Stimulated activated CD4-positive, alpha-beta T cell treated with anti-CD3 and anti-CD28 coated beads, Interleukin-1b, Interleukin-23, amount 100 ng/mL, for 1 hour (primary cell): ENCODE measurements around the gene OTOL1.

Experiments
- DNase-seq, 2 donors: peaks; one replicate each; pipeline ENCODE4 v3.0.0-alpha.2; 2020; ENCODE audit warnings: low read depth in 2 of 2

OTOL1 gene

DNA sequence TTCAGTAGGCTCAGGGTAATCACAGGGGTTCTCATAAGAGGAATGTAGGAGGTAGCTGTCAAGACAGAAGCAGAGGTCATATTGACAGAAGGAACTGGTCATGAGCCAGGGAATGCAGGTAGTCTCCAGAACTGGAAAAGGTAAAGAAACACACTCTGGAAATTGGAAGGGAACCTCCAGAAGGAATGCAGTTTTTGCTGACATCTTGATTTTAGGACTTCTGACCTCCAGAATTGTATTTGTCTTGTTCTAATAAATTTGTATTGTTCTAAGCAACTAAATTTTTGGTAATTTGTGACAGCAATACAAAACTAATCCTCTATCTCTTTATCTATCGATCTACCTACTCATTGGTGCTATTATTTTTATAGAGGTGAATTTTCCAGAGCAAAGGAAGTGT is 49.2 kb downstream of the OTOL1 start:
- no peak for DNase-seq

DNA sequence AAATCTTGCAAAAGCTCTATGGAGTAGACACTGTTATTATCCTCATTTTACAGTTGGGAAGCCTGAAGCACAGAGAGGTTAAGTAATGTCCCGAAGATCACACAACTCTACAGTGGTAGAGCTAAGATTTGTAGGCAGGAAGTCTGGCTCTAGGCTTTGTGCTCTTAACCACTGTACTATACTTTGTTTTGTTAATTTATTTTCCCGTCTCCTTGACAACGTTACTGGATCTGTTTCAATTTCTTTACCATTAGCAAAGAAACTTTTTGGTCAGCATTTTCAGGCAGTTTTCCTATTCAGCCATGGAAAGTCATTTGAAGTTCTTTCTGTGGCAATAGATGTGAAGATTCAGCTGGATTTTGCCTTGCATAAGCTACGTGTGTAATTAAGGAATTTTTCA is 51.7 kb downstream of the OTOL1 start:
- no peak for DNase-seq

DNA sequence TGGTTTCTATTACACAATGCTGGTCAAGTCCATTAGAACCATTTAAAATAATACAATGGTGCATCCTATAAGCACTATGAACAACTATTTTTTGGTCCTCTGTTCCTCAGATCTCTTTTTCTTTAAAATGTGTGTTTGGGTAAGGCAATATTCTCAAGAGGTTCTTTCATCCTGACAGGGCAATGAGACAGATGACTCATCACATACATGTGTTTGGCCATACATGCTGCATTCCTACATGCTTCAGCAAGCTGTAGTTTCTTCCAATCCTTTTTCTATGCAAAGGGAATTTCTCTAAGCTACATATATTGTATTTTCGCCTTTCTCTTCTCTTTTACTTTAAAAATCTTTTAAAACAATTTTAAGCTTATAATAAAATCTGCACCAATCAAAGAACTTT is 52.7 kb downstream of the OTOL1 start:
- no peak for DNase-seq

DNA sequence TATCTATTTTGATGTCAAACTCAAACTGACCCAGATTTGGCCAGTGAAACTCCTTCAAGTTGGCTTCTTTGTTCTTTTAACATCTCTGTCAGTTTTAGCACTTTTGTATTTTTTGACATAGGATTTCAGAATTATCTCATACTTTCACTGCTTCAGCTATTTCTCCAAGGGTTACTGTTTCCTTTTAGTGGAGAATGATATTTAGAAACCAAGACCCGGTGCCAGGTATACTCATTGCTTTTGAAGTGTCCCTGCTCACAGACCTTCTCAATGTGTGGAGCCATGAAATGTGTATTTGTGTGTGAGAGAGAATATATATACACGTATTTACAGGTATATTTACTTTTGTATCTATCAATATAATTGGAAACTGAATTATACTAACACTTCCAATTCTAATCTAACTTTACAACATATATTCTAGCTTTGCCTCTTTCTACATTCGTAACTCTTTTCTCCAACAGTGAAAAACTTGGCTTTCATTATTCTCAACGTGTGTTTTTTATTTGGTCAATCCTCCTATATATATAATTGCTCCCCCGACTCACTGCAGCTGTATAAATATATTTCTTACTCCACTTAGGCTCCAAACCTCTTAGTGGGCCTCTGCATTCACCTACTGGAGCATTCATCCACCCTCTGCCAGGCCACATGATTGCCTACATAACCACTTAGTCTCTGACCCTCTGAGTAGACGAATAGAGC is 54.0 kb downstream of the OTOL1 start:
- no peak for DNase-seq

- DNase-seq = no peak
Observed at GRCh38 chr3:161551697-161552096, 55.1 kb downstream of the OTOL1 start.

DNA sequence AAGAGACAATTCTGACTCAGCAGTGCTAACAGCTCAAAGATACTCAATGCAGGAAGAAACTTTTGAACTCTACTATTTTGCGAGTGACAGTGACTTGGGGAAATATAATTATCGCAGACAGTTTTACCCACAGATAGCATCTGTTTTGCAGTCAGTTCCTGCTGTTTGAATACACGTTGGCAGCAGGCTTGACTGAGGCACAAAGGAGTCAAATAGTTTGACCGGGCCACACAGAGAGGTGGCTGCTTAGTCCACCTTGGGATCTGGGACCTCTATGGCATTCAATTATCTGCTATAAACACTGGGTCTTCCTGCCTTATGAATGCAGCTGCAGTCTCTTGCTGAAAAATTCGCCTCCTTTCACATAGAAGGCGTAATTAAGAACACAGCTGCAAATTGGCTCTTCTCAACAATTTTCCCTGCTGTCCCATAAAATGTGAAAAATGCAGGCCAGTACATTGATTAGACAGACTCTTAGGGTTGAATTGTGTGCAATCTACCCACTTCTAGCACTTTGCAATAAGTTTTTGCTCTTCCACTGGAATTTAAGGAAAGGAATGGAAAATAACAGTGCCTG is 56.5 kb downstream of the OTOL1 start:
- no peak for DNase-seq
